GM23338 (cell line): Measurements from ENCODE around the gene LUZP2. TPM values are rescaled to one million over a fixed set of nuclear protein-coding genes. Genes with fewer than 3 reads are reported as not detected.

Experiments
- ATAC-seq: fragments of 200-7000 bp; cut with Tn5 transposase; 3 replicates; pipeline ENCODE4 v1.9.1; 2020
- DNase-seq: peaks from one replicate; pipeline ENCODE4 v3.0.0-alpha.2; 2015; ENCODE audit warnings: low spot score
- H2AFZ ChIP-seq: fragments of 200-600 bp; sonication (generic); 2 replicates; pipeline ENCODE4 v1.8.0; 2016; ENCODE audit warnings: antibody characterized with exemption, mild to moderate bottlenecking, moderate library complexity
- H3F3A ChIP-seq: fragments of 200-600 bp; sonication (generic); replicated peaks from 2 replicates; pipeline ENCODE4 v1.8.0; 2017; ENCODE audit warnings: antibody characterized with exemption, mixed run types, low read depth
- H3K27ac ChIP-seq: fragments of 200-600 bp; sonication (generic); 2 replicates; pipeline ENCODE4 v1.6.1; 2016; ENCODE audit warnings: low read depth
- H3K27me3 ChIP-seq: fragments of 200-600 bp; sonication (generic); 2 replicates; pipeline ENCODE4 v1.8.0; 2016; ENCODE audit warnings: mild to moderate bottlenecking, mixed run types, moderate library complexity; ENCODE audit not compliant: insufficient read depth
- H3K36me3 ChIP-seq: fragments of 200-600 bp; sonication (generic); 2 replicates; pipeline ENCODE4 v1.8.0; 2016; ENCODE audit warnings: mild to moderate bottlenecking; ENCODE audit not compliant: insufficient read depth
- H3K4me1 ChIP-seq: fragments of 200-600 bp; sonication (generic); 2 replicates; pipeline ENCODE4 v1.8.0; 2016; ENCODE audit warnings: mild to moderate bottlenecking, moderate library complexity; ENCODE audit not compliant: insufficient read depth
- H3K4me2 ChIP-seq: fragments of 200-600 bp; sonication (generic); 2 replicates; pipeline ENCODE4 v1.7.1; 2017; ENCODE audit warnings: mixed run types
- H3K4me3 ChIP-seq: fragments of 200-600 bp; sonication (generic); 2 replicates; pipeline ENCODE4 v1.6.1; 2016; ENCODE audit warnings: mixed run types
- H3K79me2 ChIP-seq: fragments of 200-600 bp; sonication (generic); replicated peaks from 2 replicates; pipeline ENCODE4 v1.8.0; 2017; ENCODE audit warnings: mild to moderate bottlenecking; ENCODE audit not compliant: insufficient read depth
- H3K9me2 ChIP-seq: fragments of 200-600 bp; sonication (generic); 2 replicates; pipeline ENCODE4 v1.8.0; 2017; ENCODE audit not compliant: insufficient read depth
- H4K20me1 ChIP-seq: fragments of 200-600 bp; sonication (generic); replicated peaks from 2 replicates; pipeline ENCODE4 v1.8.0; 2017; ENCODE audit warnings: mild to moderate bottlenecking; ENCODE audit not compliant: insufficient read depth
- H3K27ac Mint-ChIP-seq: 2 replicates; pipeline ENCODE4 v1.8.0; 2020; ENCODE audit warnings: inconsistent platforms, mild to moderate bottlenecking, moderate library complexity, mixed read lengths
- H3K27me3 Mint-ChIP-seq: 3 replicates; pipeline ENCODE4 v1.8.0; 2022; ENCODE audit warnings: low read depth, mild to moderate bottlenecking, moderate library complexity, mixed read lengths, inconsistent platforms; ENCODE audit not compliant: insufficient read depth, poor library complexity
- H3K36me3 Mint-ChIP-seq: 3 replicates; pipeline ENCODE4 v1.8.0; 2021; ENCODE audit warnings: low read depth, mild to moderate bottlenecking, inconsistent platforms, moderate library complexity, mixed read lengths
- H3K4me1 Mint-ChIP-seq: 3 replicates; pipeline ENCODE4 v1.8.0; 2020; ENCODE audit warnings: mild to moderate bottlenecking, inconsistent platforms, mixed read lengths
- H3K4me3 Mint-ChIP-seq: 3 replicates; pipeline ENCODE4 v1.8.0; 2021; ENCODE audit warnings: moderate library complexity, mild to moderate bottlenecking, inconsistent platforms, mixed read lengths
- H3K9me3 Mint-ChIP-seq: 3 replicates; pipeline ENCODE4 v1.8.0; 2020; ENCODE audit warnings: moderate library complexity, mild to moderate bottlenecking, inconsistent platforms, mixed read lengths
- ETS1 ChIP-seq: IDR thresholded peaks from 2 replicates; pipeline ENCODE4 v1.6.1; 2016; ENCODE audit warnings: antibody characterized with exemption
- EZH2phosphoT487 ChIP-seq: fragments of 200-600 bp; sonication (generic); IDR thresholded peaks from one replicate; pipeline ENCODE4 v1.8.1; 2018; ENCODE audit warnings: antibody characterized with exemption; ENCODE audit not compliant: unreplicated experiment
- JUNB ChIP-seq: IDR thresholded peaks from one replicate; pipeline ENCODE4 v1.6.1; 2016; ENCODE audit warnings: antibody characterized with exemption; ENCODE audit not compliant: unreplicated experiment
- NANOG ChIP-seq: IDR thresholded peaks from 2 replicates; pipeline ENCODE4 v1.6.1; 2016; ENCODE audit warnings: antibody characterized with exemption, borderline replicate concordance
- POLR2AphosphoS5 ChIP-seq: IDR thresholded peaks from 2 replicates; pipeline ENCODE4 v1.6.1; 2016; ENCODE audit warnings: antibody characterized with exemption, low read depth
- STAT1 ChIP-seq: IDR thresholded peaks from one replicate; pipeline ENCODE4 v1.6.1; 2016; ENCODE audit warnings: antibody characterized with exemption; ENCODE audit not compliant: unreplicated experiment
- ZNF462 ChIP-seq: fragments of 250-450 bp; sonication (Bioruptor Pico); IDR thresholded peaks from 2 replicates; pipeline ENCODE4 v1.5.0; 2020; ENCODE audit warnings: mild to moderate bottlenecking, moderate library complexity
- polyA plus RNA-seq: library from polyadenylated mRNA; unstranded; fragments of >200 nt; fragmentation: Nextera tagmentation; extraction: Ambion mirVana; gene quantifications from 2 replicates; pipeline ENCODE4 v1.2.1, GENCODE V29; 2016
- total RNA-seq: library from RNA; depleted of rRNA; stranded (reverse); fragments of >200 nt; shearing (Covaris generic); gene quantifications from 2 replicates; pipeline ENCODE4 v1.2.3, GENCODE V29; 2014

Gene LUZP2
- total and polyA plus RNA-seq, 2 experiments from 2014 or later, result 2.0 to 9.2 TPM

- Histone ChIP-seq H3K4me3 (no peak overlapping the region), H3K27me3 (no peaks in the 10 kb centered on the region), H3K79me2 (no peaks in the 10 kb centered on the region), H3F3A (no peaks in the 10 kb centered on the region), H3K27ac (no peak overlapping the region), H4K20me1 (no peaks in the 10 kb centered on the region), H3K36me3 (no peaks in the 10 kb centered on the region), H3K9me2 (no peaks in the 10 kb centered on the region), H3K4me2 (no peak overlapping the region), H2AFZ (no peak overlapping the region), H3K4me1 (no peaks in the 10 kb centered on the region)
- TF ChIP-seq ETS1 (no peak), POLR2AphosphoS5 (no peak), EZH2phosphoT487 (no peak), NANOG (no peak), ZNF462 (CRISPR knock-in tag) (no peak), JUNB (no peak), STAT1 (no peak)
- H3K4me3 Mint-ChIP-seq, result no peak overlapping the region
- H3K27me3 Mint-ChIP-seq, result no peaks in the 10 kb centered on the region
- H3K9me3 Mint-ChIP-seq, result no peaks in the 10 kb centered on the region
- no peaks in the 10 kb centered on the region for H3K4me1 Mint-ChIP-seq
- ATAC-seq (no peak), DNase-seq (no peak)
- no peak overlapping the region for H3K27ac Mint-ChIP-seq
- no peaks in the 10 kb centered on the region for H3K36me3 Mint-ChIP-seq
These were observed 96.5 kb downstream of the LUZP2 start for GRCh38 chr11:24593332-24593731.
